ENCODE measurements around the gene ACTN1. TPM values are rescaled to one million over a fixed set of nuclear protein-coding genes. Genes with fewer than 3 reads are reported as not detected.

The ACTN1 gene
- total RNA-seq, 4 donors from 2014 or later, result 10.0 to 17.3 (median 14.1) TPM

- Histone ChIP-seq H3K4me1 (peaks cover 57 to 65% of the 10 kb centered on the region in 2 donors), H3K9me3 (no peaks in the 10 kb centered on the region), H3K27ac (peak overlapping the region in 3 of 4 donors; percentile 66 to 75 (median 69)), H3K27me3 (no peaks in the 10 kb centered on the region), H3K4me3 (no peak overlapping the region), H3K36me3 (no peaks in the 10 kb centered on the region)
- no peak for ATAC-seq
- TF ChIP-seq CTCF (IDR thresholded peaks at IDR 0.05 in 4 of 5, conservative IDR thresholded peaks at IDR 0.05 in 1 of 5) (no peak), POLR2A (IDR thresholded peaks at IDR 0.05) (no peak)
- in situ Hi-C loops (cut with MboI; ENCODE audit: low sequenced_read_pairs in 4 of 4), result no loop called here
- no peak for DNase-seq
- intact Hi-C loops (cut with DNase I; ENCODE audit: low total_unique reads), result no loop called here
These were observed 29.0 kb downstream of the ACTN1 start for GRCh38 chr14:68950111-68950510.

GRCh38 chr14:68949601-68949965 is 29.5 kb downstream of the ACTN1 start:
- in situ Hi-C loops (cut with MboI; ENCODE audit: low sequenced_read_pairs in 4 of 4), result no loop called here
- Histone ChIP-seq H3K4me1 (peaks cover 54 to 62% of the 10 kb centered on the region in 2 donors), H3K27me3 (no peaks in the 10 kb centered on the region), H3K27ac (peak overlapping the region; percentile 52 to 75 (median 68)), H3K4me3 (no peak overlapping the region), H3K9me3 (no peaks in the 10 kb centered on the region), H3K36me3 (no peaks in the 10 kb centered on the region)
- intact Hi-C loops (cut with DNase I; ENCODE audit: low total_unique reads), result no loop called here
- DNase-seq (no peak), ATAC-seq (no peak)
- TF ChIP-seq POLR2A (IDR thresholded peaks at IDR 0.05), result no peak
- TF ChIP-seq CTCF (IDR thresholded peaks at IDR 0.05 in 4 of 5, conservative IDR thresholded peaks at IDR 0.05 in 1 of 5), result no peak

GRCh38 chr14:68948686-68949600 is 30.2 kb downstream of the ACTN1 start:
- peaks cover 54 to 62% of the 10 kb centered on the region in 2 donors for H3K4me1 ChIP-seq
- ATAC-seq, result no peak
- H3K4me3 ChIP-seq, result no peak overlapping the region
- H3K36me3 ChIP-seq, result no peaks in the 10 kb centered on the region
- no peaks in the 10 kb centered on the region for H3K9me3 ChIP-seq
- TF ChIP-seq CTCF (IDR thresholded peaks at IDR 0.05 in 4 of 5, conservative IDR thresholded peaks at IDR 0.05 in 1 of 5), result no peak
- no peak for TF ChIP-seq POLR2A (IDR thresholded peaks at IDR 0.05)
- H3K27me3 ChIP-seq, result no peaks in the 10 kb centered on the region
- intact Hi-C loops (cut with DNase I; ENCODE audit: low total_unique reads) (no loop called here), in situ Hi-C loops (cut with MboI; ENCODE audit: low sequenced_read_pairs in 4 of 4) (no loop called here)
- peak overlapping the region; percentile 52 to 75 (median 68) for H3K27ac ChIP-seq
- no peak for DNase-seq

GRCh38 chr14:68947802-68948201 is 31.3 kb downstream of the ACTN1 start:
- in situ Hi-C loops (cut with MboI; ENCODE audit: low sequenced_read_pairs in 4 of 4), result no loop called here

More at GRCh38 chr14:68947802-68948201, 31.3 kb downstream of the ACTN1 start:
- no peak for TF ChIP-seq POLR2A (IDR thresholded peaks at IDR 0.05)
- no peak for TF ChIP-seq CTCF (IDR thresholded peaks at IDR 0.05 in 4 of 5, conservative IDR thresholded peaks at IDR 0.05 in 1 of 5)
- no peaks in the 10 kb centered on the region for H3K9me3 ChIP-seq
- peaks cover 50 to 57% of the 10 kb centered on the region in 2 donors for H3K4me1 ChIP-seq
- H3K36me3 ChIP-seq, result no peaks in the 10 kb centered on the region
- H3K27me3 ChIP-seq, result no peaks in the 10 kb centered on the region
- ATAC-seq (peak; percentile 65 to 77), DNase-seq (peak; percentile 53 to 65)
- intact Hi-C loops (cut with DNase I; ENCODE audit: low total_unique reads), result no loop called here
- H3K27ac ChIP-seq, result peak overlapping the region; percentile 52 to 75 (median 68)
- peak overlapping the region in 1 of 4 donors; percentile 15 for H3K4me3 ChIP-seq
